Body of pancreas (tissue), 4 donors: ENCODE measurements around the gene CAPN12. TPM values are rescaled to one million over a fixed set of nuclear protein-coding genes. Genes with fewer than 3 reads are reported as not detected.

Experiments
- ATAC-seq: fragments of 150-250 bp; one replicate; pipeline ENCODE4 v1.9.1; 2016
- DNase-seq, 4 donors: peaks; one replicate each; pipeline ENCODE4 v3.0.0-alpha.2; 2019
- H3K27ac ChIP-seq, 4 donors: fragments of 200-600 bp; sonication (generic); 1 replicate in 3 of 4; 2 replicates in 1 of 4; pipeline versions ENCODE4 v1.5.1 to v1.6.1; 2016 to 2019; ENCODE audit warnings: mild to moderate bottlenecking in 1 of 4, mixed read lengths in 1 of 4, moderate library complexity in 1 of 4
- H3K27me3 ChIP-seq, 2 donors: fragments of 200-600 bp; sonication (generic); one replicate each; pipeline ENCODE4 v1.6.0; 2016; ENCODE audit warnings: mild to moderate bottlenecking in 1 of 2
- H3K36me3 ChIP-seq, 2 donors: fragments of 200-600 bp; sonication (generic); replicated peaks in 1 of 2; 2 replicates each; pipeline ENCODE4 v1.5.1; 2016; ENCODE audit warnings: low read depth in 2 of 2; ENCODE audit not compliant: insufficient read depth in 1 of 2
- H3K4me1 ChIP-seq: fragments of 200-600 bp; sonication (generic); one replicate; pipeline ENCODE4 v1.6.0; 2016
- H3K4me3 ChIP-seq, 2 donors: fragments of 200-600 bp; sonication (generic); 1 replicate in 1 of 2; 2 replicates in 1 of 2; pipeline ENCODE4 v1.5.1; 2016 to 2019
- H3K9me3 ChIP-seq, 3 donors: fragments of 200-600 bp; sonication (generic); 1 replicate in 2 of 3; 2 replicates in 1 of 3; pipeline ENCODE4 v1.5.1; 2016
- CTCF ChIP-seq, 7 experiments: fragments of 450-650 bp in 4 of 7; fragments of 200-600 bp in 3 of 7; sonication (generic) in 3 of 7; IDR thresholded peaks; one replicate each; pipeline ENCODE4 v1.5.1; 2016 to 2019; ENCODE audit warnings: antibody characterized with exemption in 7 of 7
- POLR2A ChIP-seq, 3 donors: fragments of 450-650 bp; IDR thresholded peaks; one replicate each; pipeline ENCODE4 v1.6.1; 2016; ENCODE audit warnings: antibody characterized with exemption in 3 of 3, mild to moderate bottlenecking in 2 of 3
- WGBS, 2 donors: methylation state at CpG; one replicate each; pipeline ENCODE4 v1.1.5; 2017; 5-methylcytosine and 5-hydroxymethylcytosine counted together
- intact Hi-C: fragments of 100-400 bp; cut with DNase I; formaldehyde crosslinking; loops from one replicate; pipeline ENCODE4 v1.15.1; 2023
- total RNA-seq, 2 donors: library from RNA; depleted of rRNA; stranded (reverse); fragments of >200 nt; gene quantifications; one replicate each; pipeline ENCODE4 v1.1.0, GENCODE V29; 2016

CAPN12 gene
- total RNA-seq, 2 donors from 2014 or later: 9.9 to 11.4 TPM

GRCh38 chr19:38697197-38697596 is 47.1 kb downstream of the CAPN12 start:
- no peaks in the 10 kb centered on the region for H3K9me3 ChIP-seq
- peaks cover 93% of the 10 kb centered on the region for H3K4me1 ChIP-seq
- DNase-seq (no peak), ATAC-seq (no peak)
- H3K4me3 ChIP-seq: no peak overlapping the region
- TF ChIP-seq POLR2A (IDR thresholded peaks at IDR 0.05) (no peak), CTCF (IDR thresholded peaks at IDR 0.05) (no peak)
- H3K36me3 ChIP-seq: peaks cover 0 to 2% of the 10 kb centered on the region in 2 donors
- H3K27ac ChIP-seq: peak overlapping the region in 3 of 4 donors; percentile 5 to 63 (median 28)
- WGBS, 2 donors: 91% methylated on average over 6 of the region's 6 CpGs
- intact Hi-C loops: no loop called here
- no peaks in the 10 kb centered on the region for H3K27me3 ChIP-seq

GRCh38 chr19:38696729-38697055 is 47.6 kb downstream of the CAPN12 start:
- H3K27me3 ChIP-seq: no peaks in the 10 kb centered on the region
- WGBS, 2 donors: 78 to 82% methylated on average over 3 to 6 of the region's 6 CpGs
- H3K27ac ChIP-seq: peak overlapping the region in 2 of 4 donors; percentile 63 to 89
- no peaks in the 10 kb centered on the region for H3K9me3 ChIP-seq
- TF ChIP-seq CTCF (IDR thresholded peaks at IDR 0.05) (no peak), POLR2A (IDR thresholded peaks at IDR 0.05) (no peak)
- H3K4me3 ChIP-seq: no peak overlapping the region
- H3K4me1 ChIP-seq: peaks cover 93% of the 10 kb centered on the region
- intact Hi-C loops: no loop called here
- H3K36me3 ChIP-seq: peaks cover 0 to 2% of the 10 kb centered on the region in 2 donors
- no peak for ATAC-seq
- DNase-seq: no peak

- Histone ChIP-seq H3K27ac (peak overlapping the region in 3 of 4 donors; percentile 89 to 98 (median 93)), H3K4me1 (peaks cover 92% of the 10 kb centered on the region), H3K9me3 (no peaks in the 10 kb centered on the region), H3K4me3 (no peak overlapping the region), H3K36me3 (peaks cover 0 to 2% of the 10 kb centered on the region in 2 donors), H3K27me3 (no peaks in the 10 kb centered on the region)
- ATAC-seq (no peak), DNase-seq (no peak)
- WGBS, 2 donors: 81 to 87% methylated on average over 22 of the region's 22 CpGs
- intact Hi-C loops: no loop called here
- TF ChIP-seq CTCF (IDR thresholded peaks at IDR 0.05) (no peak), POLR2A (IDR thresholded peaks at IDR 0.05) (no peak)
These were observed 48.2 kb downstream of the CAPN12 start for GRCh38 chr19:38695832-38696728.

- H3K4me1 ChIP-seq: peaks cover 84% of the 10 kb centered on the region
- H3K4me3 ChIP-seq: no peak overlapping the region
- TF ChIP-seq POLR2A (IDR thresholded peaks at IDR 0.05): no peak
- no peak for TF ChIP-seq CTCF (IDR thresholded peaks at IDR 0.05)
- H3K27ac ChIP-seq: peak overlapping the region in 3 of 4 donors; percentile 89 to 98 (median 93)
- no peaks in the 10 kb centered on the region for H3K27me3 ChIP-seq
- DNase-seq (no peak), ATAC-seq (no peak)
- intact Hi-C loops: no loop called here
- 52 to 77% methylated on average over 9 of the region's 9 CpGs for WGBS, 2 donors
- no peaks in the 10 kb centered on the region for H3K9me3 ChIP-seq
- peaks cover 0 to 2% of the 10 kb centered on the region in 2 donors for H3K36me3 ChIP-seq
These were observed 49.0 kb downstream of the CAPN12 start for GRCh38 chr19:38695317-38695683.
